GM12878 (cell line): ENCODE results near the gene LGI4. TPM values are rescaled to one million over a fixed set of nuclear protein-coding genes. Genes with fewer than 3 reads are reported as not detected.

Experiments used
- ATAC-seq: fragments of 200-7000 bp; cut with Tn5 transposase; 3 replicates; pipeline ENCODE4 v1.9.1; 2020; ENCODE audit warnings: mild to moderate bottlenecking, moderate library complexity
- BruUV-seq: library from RNA; stranded (reverse); fragments of 400-500 nt; replicated peaks from 2 replicates; lab custom pipeline; 2021; lab: Mats Ljungman, UMichigan
- CTCF ChIA-PET: fragments of 300-600 bp; sonication (Branson Sonifier 250); formaldehyde crosslinking; extraction: SDS; loops from one replicate; lab custom pipeline; 2021; ENCODE audit warnings: inconsistent platforms; lab: Yijun Ruan, JAX
- POLR2A ChIA-PET: fragments of 350-600 bp; formaldehyde crosslinking; extraction: SDS; loops from one replicate; lab custom pipeline; 2021; ENCODE audit warnings: inconsistent platforms; lab: Charles Lee
- RAD21 ChIA-PET: fragments of 300-600 bp; sonication (Branson Sonifier 250); formaldehyde crosslinking; loops from one replicate; lab custom pipeline; 2023; ENCODE audit warnings: antibody characterized with exemption; ENCODE audit not compliant: unreplicated experiment; lab: Charles Lee
- SMC1A ChIA-PET: fragments of 300-600 bp; sonication (Branson Sonifier 250); formaldehyde crosslinking; loops from one replicate; lab custom pipeline; 2023; ENCODE audit not compliant: unreplicated experiment, uncharacterized antibody; lab: Charles Lee
- DNase-seq: peaks from one replicate; pipeline ENCODE4 v3.0.0-alpha.2; 2011; ENCODE audit warnings: low read depth, low spot score
- FAIRE-seq: peaks from 3 replicates; lab custom pipeline; 2011; peaks lifted over from hg19 to GRCh38; lab: Jason Lieb, UNC
- H2AFZ ChIP-seq: 2 replicates; pipeline ENCODE4 v1.6.0; 2011; ENCODE audit warnings: low read depth, low read length, control low read depth; ENCODE audit not compliant: control insufficient read depth
- H3K27ac ChIP-seq: 2 replicates; pipeline ENCODE4 v1.5.1; 2011; ENCODE audit warnings: control low read depth; ENCODE audit not compliant: control insufficient read depth, insufficient read depth
- H3K27me3 ChIP-seq, 2 experiments: replicated peaks in 1 of 2; 2 replicates each; pipeline versions ENCODE4 v1.6.0 to v1.6.1; 2011; ENCODE audit warnings: low read length in 1 of 2; ENCODE audit not compliant: control insufficient read depth in 2 of 2, insufficient read depth in 2 of 2
- H3K36me3 ChIP-seq, 2 experiments: 2 replicates each; pipeline ENCODE4 v1.5.1; 2011; ENCODE audit warnings: low read length in 1 of 2; ENCODE audit not compliant: control insufficient read depth in 2 of 2, insufficient read depth in 2 of 2
- H3K4me1 ChIP-seq: 2 replicates; pipeline ENCODE4 v1.6.1; 2011; ENCODE audit warnings: mild to moderate bottlenecking, low read length, moderate library complexity, mixed read lengths; ENCODE audit not compliant: control insufficient read depth, insufficient read depth
- H3K4me2 ChIP-seq: 2 replicates; pipeline ENCODE4 v1.6.0; 2011; ENCODE audit warnings: control low read depth; ENCODE audit not compliant: control insufficient read depth, insufficient read depth
- H3K4me3 ChIP-seq: fragments of 200-600 bp; sonication (generic); 2 replicates; pipeline ENCODE4 v1.5.1; 2016
- H3K79me2 ChIP-seq: 2 replicates; pipeline ENCODE4 v1.6.0; 2011; ENCODE audit warnings: low read length; ENCODE audit not compliant: control insufficient read depth, insufficient read depth
- H3K9ac ChIP-seq: 2 replicates; pipeline ENCODE4 v1.8.0; 2011; ENCODE audit warnings: low read length, control low read depth, mixed read lengths; ENCODE audit not compliant: control insufficient read depth, insufficient read depth
- H3K9me3 ChIP-seq: replicated peaks from 3 replicates; pipeline ENCODE4 v1.5.1; 2011; ENCODE audit warnings: mild to moderate bottlenecking, low read length; ENCODE audit not compliant: control insufficient read depth, insufficient read depth
- H4K20me1 ChIP-seq: 2 replicates; pipeline ENCODE4 v1.6.0; 2011; ENCODE audit not compliant: control insufficient read depth, insufficient read depth
- BACH1 ChIP-seq: fragments of 450-650 bp; IDR thresholded peaks from 2 replicates; pipeline ENCODE4 v1.6.1; 2017; ENCODE audit warnings: mild to moderate bottlenecking, borderline replicate concordance
- CHD1 ChIP-seq: IDR thresholded peaks from 2 replicates; pipeline ENCODE4 v1.6.1; 2012; ENCODE audit warnings: low read depth, low read length, improper control_type of control experiment
- E4F1 ChIP-seq: fragments of 450-650 bp; IDR thresholded peaks from 2 replicates; pipeline ENCODE4 v1.6.1; 2018; ENCODE audit warnings: borderline replicate concordance, mild to moderate bottlenecking; ENCODE audit not compliant: partially characterized antibody
- IKZF1 ChIP-seq: fragments of 450-650 bp; conservative IDR thresholded peaks from 2 replicates; pipeline ENCODE4 v1.6.1; 2017; ENCODE audit warnings: antibody characterized with exemption, mild to moderate bottlenecking
- KLF5 ChIP-seq: fragments of 450-650 bp; IDR thresholded peaks from 2 replicates; pipeline ENCODE4 v1.6.1; 2014; ENCODE audit warnings: mild to moderate bottlenecking; ENCODE audit not compliant: partially characterized antibody
- NFYA ChIP-seq: IDR thresholded peaks from 2 replicates; pipeline ENCODE4 v1.6.1; 2011; ENCODE audit warnings: low read depth, mild to moderate bottlenecking, low read length, improper control_type of control experiment, borderline replicate concordance
- NRF1 ChIP-seq: conservative IDR thresholded peaks from 2 replicates; pipeline ENCODE4 v1.6.1; 2011; ENCODE audit warnings: mild to moderate bottlenecking, low read depth, low read length, improper control_type of control experiment
- PAX5 ChIP-seq: IDR thresholded peaks from 2 replicates; pipeline ENCODE4 v1.6.1; 2011; ENCODE audit warnings: low read depth, low read length, borderline replicate concordance
- POLR2A ChIP-seq: IDR thresholded peaks from 2 replicates; pipeline ENCODE4 v1.6.1; 2011; ENCODE audit warnings: low read depth, mild to moderate bottlenecking, low read length
- RBBP5 ChIP-seq: fragments of 200-600 bp; sonication (generic); conservative IDR thresholded peaks from 2 replicates; pipeline ENCODE4 v1.6.1; 2016
- SKIL ChIP-seq: fragments of 450-650 bp; IDR thresholded peaks from 2 replicates; pipeline ENCODE4 v1.6.1; 2017; ENCODE audit warnings: mild to moderate bottlenecking, low read depth, inconsistent platforms; ENCODE audit not compliant: poor library complexity, severe bottlenecking
- TCF12 ChIP-seq: IDR thresholded peaks from 2 replicates; pipeline ENCODE4 v1.6.1; 2011; ENCODE audit warnings: low read depth, mild to moderate bottlenecking, low read length
- WGBS: methylation state at CpG from one replicate; pipeline ENCODE4 v1.1.6; 2016; ENCODE audit warnings: low lambda C conversion rate; ENCODE audit not compliant: insufficient replicate concordance, insufficient coverage; ENCODE audit errors: missing lambda C conversion rate; 5-methylcytosine and 5-hydroxymethylcytosine counted together
- in situ Hi-C: fragments of 300-500 bp; cut with MboI; formaldehyde crosslinking; loops from 9 replicates; pipeline ENCODE4 v1.14.3; 2018; ENCODE audit warnings: mixed read lengths
- intact Hi-C: fragments of 100-400 bp; cut with micrococcal nuclease; formaldehyde crosslinking; loops from one replicate; pipeline ENCODE4 v1.14.2; 2022; ENCODE audit not compliant: unreplicated experiment
- polyA plus RNA-seq, 11 experiments: library from polyadenylated mRNA; depleted of rRNA in 4 of 11; unstranded in 6 of 11; stranded (reverse) in 5 of 11; fragments of >200 nt; fragmentation: Nextera tagmentation in 4 of 11; fragmentation: Illumina TruSeq in 1 of 11; extraction: Ambion mirVana in 4 of 11; extraction: Trizol in 1 of 11; gene quantifications; 1 replicate in 1 of 11; 2 replicates in 10 of 11; pipeline versions ENCODE4 v1.2.1 to v1.2.3, GENCODE V29; 2011 to 2016; ENCODE audit warnings: inconsistent platforms in 2 of 11, missing spikeins in 2 of 11, low read depth in 1 of 11
- total RNA-seq, 4 experiments: library from RNA; depleted of rRNA in 3 of 4; stranded (reverse); fragments of >200 nt in 3 of 4; fragmentation: Illumina TruSeq in 1 of 4; extraction: Trizol in 1 of 4; gene quantifications; 2 replicates each; pipeline versions ENCODE4 v1.2.1 to v1.2.3, GENCODE V29; 2013 to 2021
- TF ChIP-seq, protein P1 (sequence below): fragments of 450-650 bp; IDR thresholded peaks from 2 replicates; pipeline ENCODE4 v1.6.1; 2017; ENCODE audit warnings: mild to moderate bottlenecking, moderate library complexity
- TF ChIP-seq, protein P2 (sequence below): fragments of 150-350 bp; IDR thresholded peaks from 2 replicates; pipeline ENCODE4 v1.6.1; 2014; ENCODE audit warnings: mild to moderate bottlenecking, low read depth, low read length

The LGI4 gene
- total and polyA plus RNA-seq, 10 of the 15 experiments (the other 5 are each of a cell fraction or from before 2014, with no cell fraction given), result 0.11 TPM; not detected in 9

DNA sequence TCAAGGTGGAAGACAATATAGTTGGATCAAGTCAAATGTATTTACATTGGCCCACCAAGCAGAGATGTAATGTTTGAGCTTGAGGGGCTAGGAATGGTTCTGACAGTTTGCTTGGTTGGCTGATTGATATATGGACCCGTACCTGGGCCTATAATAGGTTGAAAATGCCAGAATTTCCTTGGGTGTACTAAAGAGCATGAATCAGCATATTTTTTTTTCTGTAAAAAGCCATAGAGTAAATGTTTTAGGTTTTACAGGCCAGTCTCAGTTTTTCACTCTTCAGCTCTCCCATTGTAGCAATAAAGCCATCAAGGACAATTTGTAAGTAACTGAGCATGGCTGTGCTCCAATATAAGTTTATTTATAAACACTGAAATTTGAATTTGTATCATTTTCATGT, 46.5 kb upstream of the LGI4 start (continued):
- no peak for TF ChIP-seq SKIL
- TF ChIP-seq KLF5, result no peak
- TF ChIP-seq, protein P1, sequence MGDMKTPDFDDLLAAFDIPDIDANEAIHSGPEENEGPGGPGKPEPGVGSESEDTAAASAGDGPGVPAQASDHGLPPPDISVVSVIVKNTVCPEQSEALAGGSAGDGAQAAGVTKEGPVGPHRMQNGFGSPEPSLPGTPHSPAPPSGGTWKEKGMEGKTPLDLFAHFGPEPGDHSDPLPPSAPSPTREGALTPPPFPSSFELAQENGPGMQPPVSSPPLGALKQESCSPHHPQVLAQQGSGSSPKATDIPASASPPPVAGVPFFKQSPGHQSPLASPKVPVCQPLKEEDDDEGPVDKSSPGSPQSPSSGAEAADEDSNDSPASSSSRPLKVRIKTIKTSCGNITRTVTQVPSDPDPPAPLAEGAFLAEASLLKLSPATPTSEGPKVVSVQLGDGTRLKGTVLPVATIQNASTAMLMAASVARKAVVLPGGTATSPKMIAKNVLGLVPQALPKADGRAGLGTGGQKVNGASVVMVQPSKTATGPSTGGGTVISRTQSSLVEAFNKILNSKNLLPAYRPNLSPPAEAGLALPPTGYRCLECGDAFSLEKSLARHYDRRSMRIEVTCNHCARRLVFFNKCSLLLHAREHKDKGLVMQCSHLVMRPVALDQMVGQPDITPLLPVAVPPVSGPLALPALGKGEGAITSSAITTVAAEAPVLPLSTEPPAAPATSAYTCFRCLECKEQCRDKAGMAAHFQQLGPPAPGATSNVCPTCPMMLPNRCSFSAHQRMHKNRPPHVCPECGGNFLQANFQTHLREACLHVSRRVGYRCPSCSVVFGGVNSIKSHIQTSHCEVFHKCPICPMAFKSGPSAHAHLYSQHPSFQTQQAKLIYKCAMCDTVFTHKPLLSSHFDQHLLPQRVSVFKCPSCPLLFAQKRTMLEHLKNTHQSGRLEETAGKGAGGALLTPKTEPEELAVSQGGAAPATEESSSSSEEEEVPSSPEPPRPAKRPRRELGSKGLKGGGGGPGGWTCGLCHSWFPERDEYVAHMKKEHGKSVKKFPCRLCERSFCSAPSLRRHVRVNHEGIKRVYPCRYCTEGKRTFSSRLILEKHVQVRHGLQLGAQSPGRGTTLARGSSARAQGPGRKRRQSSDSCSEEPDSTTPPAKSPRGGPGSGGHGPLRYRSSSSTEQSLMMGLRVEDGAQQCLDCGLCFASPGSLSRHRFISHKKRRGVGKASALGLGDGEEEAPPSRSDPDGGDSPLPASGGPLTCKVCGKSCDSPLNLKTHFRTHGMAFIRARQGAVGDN, result no peak
- TF ChIP-seq NFYA, result no peak
- TF ChIP-seq POLR2A, result no peak
- TF ChIP-seq IKZF1, result no peak

- BruUV-seq, result no TSS peak
- Histone ChIP-seq H3K4me3 (no peak overlapping the region), H3K9me3 (peaks cover 7% of the 10 kb centered on the region), H3K27ac (no peak overlapping the region), H3K27me3 (no peaks in the 10 kb centered on the region), H3K4me1 (no peaks in the 10 kb centered on the region), H3K4me2 (no peak overlapping the region), H2AFZ (no peak overlapping the region), H3K9ac (no peak overlapping the region), H4K20me1 (no peaks in the 10 kb centered on the region), H3K79me2 (no peaks in the 10 kb centered on the region), H3K36me3 (no peaks in the 10 kb centered on the region)
- ChIA-PET SMC1A (interaction anchor here (0.6 to 1.0 kb wide), 2 partner anchors 10 to 20 kb away, joined by 3 to 4 read pairs; no protein-coding TSS in a partner anchor), CTCF (interaction anchor here (0.7 to 1.4 kb wide), 4 partner anchors 14 to 391 kb away, joined by 3 to 4 read pairs (median 3); no protein-coding TSS in a partner anchor), RAD21 (no interaction called here), POLR2A (interaction anchor here (0.7 kb wide), 1 partner anchor 11 kb away, joined by 3 read pairs; no protein-coding TSS in a partner anchor)
- WGBS, result 49% methylated on average over 3 of the region's 3 CpGs
- intact Hi-C loops, result no loop called here
- DNase-seq, result no peak
- in situ Hi-C loops, result no loop called here
- FAIRE-seq, result no peak
- ATAC-seq, result no peak
- TF ChIP-seq, protein P2, sequence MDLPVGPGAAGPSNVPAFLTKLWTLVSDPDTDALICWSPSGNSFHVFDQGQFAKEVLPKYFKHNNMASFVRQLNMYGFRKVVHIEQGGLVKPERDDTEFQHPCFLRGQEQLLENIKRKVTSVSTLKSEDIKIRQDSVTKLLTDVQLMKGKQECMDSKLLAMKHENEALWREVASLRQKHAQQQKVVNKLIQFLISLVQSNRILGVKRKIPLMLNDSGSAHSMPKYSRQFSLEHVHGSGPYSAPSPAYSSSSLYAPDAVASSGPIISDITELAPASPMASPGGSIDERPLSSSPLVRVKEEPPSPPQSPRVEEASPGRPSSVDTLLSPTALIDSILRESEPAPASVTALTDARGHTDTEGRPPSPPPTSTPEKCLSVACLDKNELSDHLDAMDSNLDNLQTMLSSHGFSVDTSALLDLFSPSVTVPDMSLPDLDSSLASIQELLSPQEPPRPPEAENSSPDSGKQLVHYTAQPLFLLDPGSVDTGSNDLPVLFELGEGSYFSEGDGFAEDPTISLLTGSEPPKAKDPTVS, result no peak
- TF ChIP-seq CHD1 (no peak), E4F1 (no peak), RBBP5 (no peak), TCF12 (no peak), NRF1 (no peak), KLF5 (no peak), PAX5 (no peak), BACH1 (no peak)
Measured at GRCh38 chr19:35179830-35180229, 45.0 kb upstream of the LGI4 start.
